ENCODE data around the gene AFAP1. TPM values are rescaled to one million over a fixed set of nuclear protein-coding genes. Genes with fewer than 3 reads are reported as not detected.

The AFAP1 gene
- total and polyA plus RNA-seq, 2 of the 8 experiments (the other 6 are each of a cell fraction or from before 2014, with no cell fraction given), result 3.6 to 18.2 TPM

DNA sequence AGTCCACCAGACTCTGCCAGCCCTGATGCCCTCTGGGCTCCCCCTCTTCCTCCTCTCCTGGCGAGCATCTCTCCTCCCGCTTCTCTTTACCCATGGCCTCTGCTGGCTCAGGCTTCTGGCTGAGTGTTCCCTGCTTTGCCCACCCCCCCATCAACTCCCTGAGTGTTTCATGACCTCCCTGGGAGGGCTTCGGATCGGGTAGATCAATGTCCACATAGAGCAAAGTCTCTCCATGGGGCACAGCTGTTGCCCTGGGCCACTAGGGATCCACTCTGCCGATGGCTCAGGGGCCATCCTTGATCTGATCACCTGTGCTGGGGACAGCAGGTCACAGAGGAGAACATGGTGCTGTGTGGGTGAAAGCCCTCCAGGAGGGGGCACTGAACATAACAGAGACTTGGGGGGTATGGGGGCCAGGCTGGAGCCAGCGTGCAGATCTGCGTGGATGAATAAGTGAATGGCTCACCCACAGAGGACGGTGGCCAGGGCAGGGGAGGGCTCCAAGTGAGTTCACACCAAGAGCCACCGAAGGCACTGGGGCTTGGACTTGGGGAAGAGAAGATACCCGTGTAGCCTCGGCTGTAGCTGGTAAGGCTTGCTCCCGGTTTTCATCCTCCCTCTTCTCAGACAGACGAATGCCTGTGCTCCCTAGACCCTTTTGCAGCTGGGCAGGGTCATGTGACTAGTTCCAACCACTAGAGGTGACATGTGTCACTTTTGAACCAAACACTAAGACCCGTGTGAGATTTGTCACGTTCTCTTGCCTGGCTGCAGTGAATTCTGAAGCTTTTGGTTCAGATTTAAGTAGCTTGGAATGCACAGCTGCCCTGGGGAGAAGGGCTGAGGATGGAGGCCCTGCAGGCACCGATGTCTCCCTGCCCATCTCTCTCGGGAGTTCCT is 23.2 kb upstream of the AFAP1 start:
- H3K23ac ChIP-seq (ENCODE audit: insufficient read length), result no peak overlapping the region
- no peaks in the 10 kb centered on the region for H3K9me3 ChIP-seq (ENCODE audit: insufficient read depth in 2 of 2, low read depth in 1 of 2, low read length in 1 of 2)
- H4K91ac ChIP-seq (replicated peaks; ENCODE audit: insufficient read length, low read length), result peak overlapping the region; percentile 25
- no peak overlapping the region for H3K56ac ChIP-seq (replicated peaks; ENCODE audit: insufficient read length, low read depth, low read length)
- 88% methylated on average over 17 of the region's 17 CpGs; no CpG with 5 or more reads in 1 of the 2 experiments for WGBS, 2 experiments (ENCODE audit: extremely low coverage in 1 of 2, insufficient coverage in 1 of 2, insufficient read length in 1 of 2, insufficient replicate concordance in 2 of 2, low coverage in 1 of 2, low lambda C conversion rate in 2 of 2, missing lambda C conversion rate in 1 of 2)
- H3K4me2 ChIP-seq (ENCODE audit: insufficient read depth in 1 of 2, low read depth in 2 of 2, low read length in 2 of 2), result no peak overlapping the region
- H3K4ac ChIP-seq (replicated peaks; ENCODE audit: insufficient read length, low read depth, low read length), result no peak overlapping the region
- H2BK20ac ChIP-seq (ENCODE audit: low read length), result no peak overlapping the region; the same call in 1 of the 2 replicates
- H3K79me1 ChIP-seq (ENCODE audit: low read depth, low read length), result no peaks in the 10 kb centered on the region
- no peaks in the 10 kb centered on the region for H3K79me2 ChIP-seq (ENCODE audit: control insufficient read depth in 1 of 2, insufficient read depth in 2 of 2, low read length in 2 of 2)
- H3K27ac ChIP-seq (ENCODE audit: low read depth, low read length), result no peak overlapping the region
- H3K23me2 ChIP-seq (ENCODE audit: low read depth, low read length), result no peaks in the 10 kb centered on the region
- no peak overlapping the region for H2BK120ac ChIP-seq (replicated peaks; ENCODE audit: low read depth, low read length)
- H2BK15ac ChIP-seq (ENCODE audit: low read length), result 0 out of 2 replicates have a peak overlapping the region, but pooled peaks have one; percentile 72
- CTCF ChIA-PET (ENCODE audit: partially characterized antibody), result interaction anchor here (0.7 to 4.3 kb wide), 7 partner anchors 10 to 205 kb away, joined by 3 to 28 read pairs (median 3); no protein-coding TSS in a partner anchor
- no peaks in the 10 kb centered on the region for H4K20me1 ChIP-seq (replicated peaks in 1 of 2; ENCODE audit: control insufficient read depth in 1 of 2, insufficient read depth in 2 of 2, low read length in 2 of 2)
- H3K27me3 ChIP-seq (replicated peaks in 1 of 4; ENCODE audit: control insufficient read depth in 3 of 4, extremely low read depth in 1 of 4, insufficient read depth in 3 of 4, low read length in 3 of 4), result no peaks in the 10 kb centered on the region
- peak overlapping the region; percentile 82; the same call in 1 of the 2 replicates for H2AK5ac ChIP-seq (ENCODE audit: low read depth, low read length)
- H3K4me1 ChIP-seq (replicated peaks in 1 of 4; ENCODE audit: control insufficient read depth in 3 of 4, insufficient read depth in 4 of 4, low read length in 3 of 4), result peaks cover 3 to 9% (median 5%) of the 10 kb centered on the region in 4 experiments
- H2BK5ac ChIP-seq (ENCODE audit: low read depth, low read length), result 0 out of 2 replicates have a peak overlapping the region, but pooled peaks have one; percentile 16
- TF ChIP-seq CREB1 (IDR thresholded peaks at IDR 0.05), result no peak
- TF ChIP-seq SRF (IDR thresholded peaks at IDR 0.05; ENCODE audit: low read depth, low read length), result no peak
- no peak overlapping the region for H2AFZ ChIP-seq (ENCODE audit: low read length)
- no peak overlapping the region for H3K14ac ChIP-seq (ENCODE audit: insufficient read length)
- no peak overlapping the region for H3K18ac ChIP-seq (ENCODE audit: extremely low read depth, low read length)
- no peak for DNase-seq (ENCODE audit: low read depth in 1 of 2, low spot score in 2 of 2)
- no peak for FAIRE-seq
- POLR2A ChIA-PET (ENCODE audit: partially characterized antibody), result no interaction called here
- no peak overlapping the region for H3K9ac ChIP-seq (replicated peaks in 1 of 4; ENCODE audit: extremely low read depth in 1 of 4, low read depth in 3 of 4, low read length in 3 of 4)
- no peak overlapping the region for H3K4me3 ChIP-seq (ENCODE audit: extremely low read depth in 1 of 4, insufficient read depth in 2 of 4, low read depth in 3 of 4, low read length in 4 of 4)
- H4K5ac ChIP-seq (ENCODE audit: insufficient read length, low read depth, low read length), result no peak overlapping the region
- H3K36me3 ChIP-seq (ENCODE audit: control insufficient read depth in 2 of 4, insufficient read depth in 4 of 4, low read length in 3 of 4), result no peaks in the 10 kb centered on the region
- no peak overlapping the region for H4K8ac ChIP-seq (ENCODE audit: extremely low read depth, insufficient read depth, low read length)
- H2BK12ac ChIP-seq (ENCODE audit: low read depth, low read length), result no peak overlapping the region; the same call in 1 of the 2 replicates

All from H1 (cell line).